Measurements from ENCODE around the gene SEMA4D.

The SEMA4D gene

GRCh38 chr9:89436963-89437625, 60.8 kb downstream of the SEMA4D start:
- in situ Hi-C loops (cut with HindIII; ENCODE audit: low sequenced_read_pairs) = no loop called here

GRCh38 chr9:89436326-89436725, 61.6 kb downstream of the SEMA4D start:
- in situ Hi-C loops (cut with HindIII; ENCODE audit: low sequenced_read_pairs) = no loop called here

- in situ Hi-C loops (cut with HindIII; ENCODE audit: low sequenced_read_pairs) = no loop called here
Observed at GRCh38 chr9:89435071-89435823, 62.7 kb downstream of the SEMA4D start.

GRCh38 chr9:89434636-89435035, 63.3 kb downstream of the SEMA4D start:
- in situ Hi-C loops (cut with HindIII; ENCODE audit: low sequenced_read_pairs) = no loop called here

- in situ Hi-C loops (cut with HindIII; ENCODE audit: low sequenced_read_pairs) = no loop called here
Observed at GRCh38 chr9:89433826-89434225, 64.1 kb downstream of the SEMA4D start.

GRCh38 chr9:89432986-89433530, 64.9 kb downstream of the SEMA4D start:
- in situ Hi-C loops (cut with HindIII; ENCODE audit: low sequenced_read_pairs) = no loop called here

- in situ Hi-C loops (cut with HindIII; ENCODE audit: low sequenced_read_pairs) = no loop called here
Observed at GRCh38 chr9:89431930-89432725, 65.8 kb downstream of the SEMA4D start.

GRCh38 chr9:89430995-89431394, 66.9 kb downstream of the SEMA4D start:
- in situ Hi-C loops (cut with HindIII; ENCODE audit: low sequenced_read_pairs) = no loop called here

- in situ Hi-C loops (cut with HindIII; ENCODE audit: low sequenced_read_pairs) = no loop called here
Observed at GRCh38 chr9:89428901-89429890, 68.7 kb downstream of the SEMA4D start.

GRCh38 chr9:89428222-89428761, 69.6 kb downstream of the SEMA4D start:
- in situ Hi-C loops (cut with HindIII; ENCODE audit: low sequenced_read_pairs) = no loop called here

GRCh38 chr9:89427621-89428221, 70.2 kb downstream of the SEMA4D start:
- in situ Hi-C loops (cut with HindIII; ENCODE audit: low sequenced_read_pairs) = no loop called here

GRCh38 chr9:89426384-89426961, 71.4 kb downstream of the SEMA4D start:
- in situ Hi-C loops (cut with HindIII; ENCODE audit: low sequenced_read_pairs) = no loop called here

- in situ Hi-C loops (cut with HindIII; ENCODE audit: low sequenced_read_pairs) = no loop called here
Observed at GRCh38 chr9:89425921-89426383, 72.0 kb downstream of the SEMA4D start.

- in situ Hi-C loops (cut with HindIII; ENCODE audit: low sequenced_read_pairs) = no loop called here
Observed at GRCh38 chr9:89425024-89425805, 72.7 kb downstream of the SEMA4D start.

- in situ Hi-C loops (cut with HindIII; ENCODE audit: low sequenced_read_pairs) = loop anchor here (25.0 kb wide), 1 partner anchor 90 kb away; no protein-coding TSS in a partner anchor
Observed at GRCh38 chr9:89422151-89422975, 75.5 kb downstream of the SEMA4D start.

GRCh38 chr9:89421595-89421994, 76.3 kb downstream of the SEMA4D start:
- in situ Hi-C loops (cut with HindIII; ENCODE audit: low sequenced_read_pairs) = loop anchor here (25.0 kb wide), 1 partner anchor 91 kb away; no protein-coding TSS in a partner anchor
